Liver (tissue), 9 donors: ENCODE results near the gene TMCO4. TPM values are rescaled to one million over a fixed set of nuclear protein-coding genes. Genes with fewer than 3 reads are reported as not detected.

Experiments
- DNase-seq: peaks from one replicate; pipeline ENCODE4 v3.0.0-alpha.2; 2017; ENCODE audit warnings: low spot score
- H3K27ac ChIP-seq, 2 donors: one replicate each; pipeline ENCODE4 v1.7.0; 2013; ENCODE audit warnings: inconsistent platforms in 2 of 2, low read length in 2 of 2, control low read depth in 1 of 2, low read depth in 1 of 2, mild to moderate bottlenecking in 1 of 2
- H3K27me3 ChIP-seq, 4 donors: one replicate each; pipeline versions ENCODE4 v1.6.1 to v1.7.0; 2013; ENCODE audit warnings: low read length in 3 of 4, inconsistent platforms in 1 of 4, mild to moderate bottlenecking in 1 of 4, moderate library complexity in 1 of 4; ENCODE audit not compliant: control insufficient read depth in 4 of 4, insufficient read depth in 4 of 4
- H3K36me3 ChIP-seq, 4 donors: one replicate each; pipeline versions ENCODE4 v1.6.1 to v1.7.0; 2013; ENCODE audit warnings: low read length in 3 of 4, mild to moderate bottlenecking in 3 of 4, low read depth in 1 of 4, moderate library complexity in 1 of 4; ENCODE audit not compliant: control insufficient read depth in 4 of 4, insufficient read depth in 3 of 4
- H3K4me1 ChIP-seq, 4 donors: one replicate each; pipeline versions ENCODE4 v1.6.1 to v1.7.0; 2013; ENCODE audit warnings: low read length in 3 of 4, mild to moderate bottlenecking in 3 of 4, moderate library complexity in 1 of 4; ENCODE audit not compliant: control insufficient read depth in 4 of 4, insufficient read depth in 4 of 4
- H3K4me3 ChIP-seq, 3 donors: one replicate each; pipeline versions ENCODE4 v1.6.1 to v1.7.0; 2013; ENCODE audit warnings: low read length in 3 of 3, control low read depth in 1 of 3, low read depth in 1 of 3, mild to moderate bottlenecking in 1 of 3
- H3K9ac ChIP-seq, 2 donors: one replicate each; pipeline ENCODE4 v1.7.0; 2013; ENCODE audit warnings: low read length in 2 of 2, mild to moderate bottlenecking in 2 of 2, moderate library complexity in 2 of 2, control low read depth in 1 of 2, low read depth in 1 of 2
- H3K9me3 ChIP-seq, 4 donors: one replicate each; pipeline versions ENCODE4 v1.6.1 to v1.7.0; 2013; ENCODE audit warnings: low read length in 3 of 4; ENCODE audit not compliant: control insufficient read depth in 4 of 4
- EGR1 ChIP-seq, 2 donors: IDR thresholded peaks; 2 replicates each; pipeline ENCODE4 v1.6.1; 2016 to 2018; ENCODE audit warnings: antibody characterized with exemption in 2 of 2, low read depth in 2 of 2
- FOXA1 ChIP-seq: IDR thresholded peaks from 2 replicates; pipeline ENCODE4 v1.6.1; 2016; ENCODE audit warnings: antibody characterized with exemption
- FOXA2 ChIP-seq: IDR thresholded peaks from 2 replicates; pipeline ENCODE4 v1.6.1; 2016; ENCODE audit warnings: antibody characterized with exemption
- GABPA ChIP-seq, 2 donors: IDR thresholded peaks in 1 of 2; conservative IDR thresholded peaks in 1 of 2; 2 replicates each; pipeline ENCODE4 v1.6.1; 2016; ENCODE audit warnings: antibody characterized with exemption in 2 of 2, mild to moderate bottlenecking in 1 of 2, moderate library complexity in 1 of 2
- HNF4A ChIP-seq, 2 donors: conservative IDR thresholded peaks; 2 replicates each; pipeline ENCODE4 v1.6.1; 2016; ENCODE audit warnings: antibody characterized with exemption in 2 of 2, mild to moderate bottlenecking in 2 of 2
- JUND ChIP-seq, 2 donors: IDR thresholded peaks; 2 replicates each; pipeline ENCODE4 v1.6.1; 2016; ENCODE audit warnings: antibody characterized with exemption in 2 of 2
- NR2F2 ChIP-seq: IDR thresholded peaks from 2 replicates; pipeline ENCODE4 v1.6.1; 2016; ENCODE audit warnings: antibody characterized with exemption
- RAD21 ChIP-seq, 2 donors: IDR thresholded peaks; 2 replicates each; pipeline ENCODE4 v1.6.1; 2016; ENCODE audit warnings: antibody characterized with exemption in 2 of 2, mild to moderate bottlenecking in 2 of 2
- RXRA ChIP-seq, 2 donors: IDR thresholded peaks; 2 replicates each; pipeline ENCODE4 v1.6.1; 2017 to 2018; ENCODE audit warnings: antibody characterized with exemption in 2 of 2, mild to moderate bottlenecking in 1 of 2
- SP1 ChIP-seq: IDR thresholded peaks from 2 replicates; pipeline ENCODE4 v1.6.1; 2018; ENCODE audit warnings: antibody characterized with exemption, mild to moderate bottlenecking
- YY1 ChIP-seq: IDR thresholded peaks from 2 replicates; pipeline ENCODE4 v1.6.1; 2016; ENCODE audit warnings: antibody characterized with exemption, mild to moderate bottlenecking
- WGBS: extraction: QIAGEN DNeasy Blood & Tissue Kit; methylation state at CpG from one replicate; pipeline ENCODE4 v1.1.7; 2013; 5-methylcytosine and 5-hydroxymethylcytosine counted together
- polyA plus RNA-seq, 2 donors: library from polyadenylated mRNA; stranded (reverse) in 1 of 2; unstranded in 1 of 2; fragments of 200-250 nt in 1 of 2; fragments of >200 nt in 1 of 2; fragmentation: Nextera tagmentation in 1 of 2; extraction: Ambion mirVana in 1 of 2; gene quantifications; one replicate each; pipeline versions ENCODE4 v1.2.1 to v1.2.3, GENCODE V29; 2013 to 2015
- total RNA-seq, 2 donors: library from RNA; depleted of rRNA; stranded (reverse); fragments of >200 nt; gene quantifications; one replicate each; pipeline ENCODE4 v1.2.3, GENCODE V29; 2014
- TF ChIP-seq, protein P1 (sequence below): IDR thresholded peaks from 2 replicates; pipeline ENCODE4 v1.6.1; 2016; ENCODE audit warnings: antibody characterized with exemption
- TF ChIP-seq, protein P2 (sequence below): fragments of 150-350 bp; IDR thresholded peaks from 2 replicates; pipeline ENCODE4 v1.5.1; 2017; ENCODE audit warnings: improper control_type of control experiment, low read depth, low read length; ENCODE audit not compliant: missing input control
- TF ChIP-seq, protein P3 (sequence below): IDR thresholded peaks from 2 replicates; pipeline ENCODE4 v1.6.1; 2016; ENCODE audit warnings: antibody characterized with exemption
- donor health status: healthy.
- donor health status: healthy.
- donor health status: healthy.
- donor health status: healthy.
- donor health status: healthy.

Gene TMCO4
- total and polyA plus RNA-seq, 4 donors = 4.0 to 9.5 (median 6.0) TPM

DNA sequence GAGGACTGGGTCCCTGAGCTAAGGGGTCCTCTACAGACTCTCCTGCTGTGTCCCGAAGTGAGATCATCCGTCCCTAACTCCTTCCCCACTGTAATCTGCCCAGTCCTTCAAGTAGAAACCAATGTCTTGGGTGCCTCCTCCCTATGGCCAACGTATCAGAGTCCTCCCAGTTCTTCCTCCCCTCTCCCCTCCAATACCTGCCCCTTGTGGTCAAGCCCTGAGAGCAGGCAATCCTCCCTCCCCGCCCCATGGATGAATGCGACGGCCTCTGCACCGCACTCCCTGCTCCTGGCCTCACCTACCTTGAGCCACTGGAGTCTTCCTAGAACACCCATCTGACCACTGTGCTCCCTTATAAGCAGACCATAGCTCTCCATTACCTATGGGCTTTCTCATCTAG lies 103.9 kb downstream of the TMCO4 start (continued):
- TF ChIP-seq, protein P1, sequence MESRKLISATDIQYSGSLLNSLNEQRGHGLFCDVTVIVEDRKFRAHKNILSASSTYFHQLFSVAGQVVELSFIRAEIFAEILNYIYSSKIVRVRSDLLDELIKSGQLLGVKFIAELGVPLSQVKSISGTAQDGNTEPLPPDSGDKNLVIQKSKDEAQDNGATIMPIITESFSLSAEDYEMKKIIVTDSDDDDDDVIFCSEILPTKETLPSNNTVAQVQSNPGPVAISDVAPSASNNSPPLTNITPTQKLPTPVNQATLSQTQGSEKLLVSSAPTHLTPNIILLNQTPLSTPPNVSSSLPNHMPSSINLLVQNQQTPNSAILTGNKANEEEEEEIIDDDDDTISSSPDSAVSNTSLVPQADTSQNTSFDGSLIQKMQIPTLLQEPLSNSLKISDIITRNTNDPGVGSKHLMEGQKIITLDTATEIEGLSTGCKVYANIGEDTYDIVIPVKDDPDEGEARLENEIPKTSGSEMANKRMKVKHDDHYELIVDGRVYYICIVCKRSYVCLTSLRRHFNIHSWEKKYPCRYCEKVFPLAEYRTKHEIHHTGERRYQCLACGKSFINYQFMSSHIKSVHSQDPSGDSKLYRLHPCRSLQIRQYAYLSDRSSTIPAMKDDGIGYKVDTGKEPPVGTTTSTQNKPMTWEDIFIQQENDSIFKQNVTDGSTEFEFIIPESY = no peak
- no peak for TF ChIP-seq RAD21 (IDR thresholded peaks at IDR 0.05)
- no peak for TF ChIP-seq JUND (IDR thresholded peaks at IDR 0.05)
- no peak for TF ChIP-seq FOXA2
- no peak for TF ChIP-seq SP1
- TF ChIP-seq GABPA (IDR thresholded peaks at IDR 0.05 in 1 of 2, conservative IDR thresholded peaks at IDR 0.05 in 1 of 2) = no peak
- no peak for TF ChIP-seq NR2F2
- no peak for TF ChIP-seq FOXA1
- TF ChIP-seq HNF4A (conservative IDR thresholded peaks at IDR 0.05) = no peak
- TF ChIP-seq YY1 = no peak

DNA sequence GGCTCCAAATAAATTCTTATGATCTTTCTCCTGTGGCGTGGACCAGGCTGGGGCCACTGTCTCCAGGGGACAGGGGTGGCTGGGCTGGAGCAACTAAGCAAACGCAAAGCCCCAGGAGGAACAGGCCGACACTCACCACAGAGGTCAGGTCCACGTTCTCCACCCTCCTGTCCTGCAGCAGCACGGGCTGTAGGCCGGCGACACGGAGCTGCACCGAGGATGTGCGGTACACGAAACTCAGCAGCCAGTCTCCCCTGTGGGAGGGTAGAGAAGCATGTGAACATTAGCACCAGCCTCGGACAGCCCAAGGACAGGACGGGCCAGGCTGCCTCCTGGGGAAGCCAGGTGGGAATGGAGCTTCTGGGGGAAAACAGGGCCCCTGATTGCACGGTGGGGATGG lies 105.4 kb downstream of the TMCO4 start:
- no peaks in the 10 kb centered on the region for H3K27me3 ChIP-seq
- no peaks in the 10 kb centered on the region for H3K4me1 ChIP-seq
- no peaks in the 10 kb centered on the region for H3K9me3 ChIP-seq
- WGBS = 95% methylated on average over 14 of the region's 14 CpGs
- no peak overlapping the region for H3K27ac ChIP-seq
- peaks cover 2 to 26% (median 7%) of the 10 kb centered on the region in 4 donors for H3K36me3 ChIP-seq
- no peak overlapping the region for H3K9ac ChIP-seq
- TF ChIP-seq RXRA (IDR thresholded peaks at IDR 0.05) (no peak), FOXA1 (no peak), JUND (IDR thresholded peaks at IDR 0.05) (no peak)
- TF ChIP-seq, protein P1 = no peak
- TF ChIP-seq, protein P2, sequence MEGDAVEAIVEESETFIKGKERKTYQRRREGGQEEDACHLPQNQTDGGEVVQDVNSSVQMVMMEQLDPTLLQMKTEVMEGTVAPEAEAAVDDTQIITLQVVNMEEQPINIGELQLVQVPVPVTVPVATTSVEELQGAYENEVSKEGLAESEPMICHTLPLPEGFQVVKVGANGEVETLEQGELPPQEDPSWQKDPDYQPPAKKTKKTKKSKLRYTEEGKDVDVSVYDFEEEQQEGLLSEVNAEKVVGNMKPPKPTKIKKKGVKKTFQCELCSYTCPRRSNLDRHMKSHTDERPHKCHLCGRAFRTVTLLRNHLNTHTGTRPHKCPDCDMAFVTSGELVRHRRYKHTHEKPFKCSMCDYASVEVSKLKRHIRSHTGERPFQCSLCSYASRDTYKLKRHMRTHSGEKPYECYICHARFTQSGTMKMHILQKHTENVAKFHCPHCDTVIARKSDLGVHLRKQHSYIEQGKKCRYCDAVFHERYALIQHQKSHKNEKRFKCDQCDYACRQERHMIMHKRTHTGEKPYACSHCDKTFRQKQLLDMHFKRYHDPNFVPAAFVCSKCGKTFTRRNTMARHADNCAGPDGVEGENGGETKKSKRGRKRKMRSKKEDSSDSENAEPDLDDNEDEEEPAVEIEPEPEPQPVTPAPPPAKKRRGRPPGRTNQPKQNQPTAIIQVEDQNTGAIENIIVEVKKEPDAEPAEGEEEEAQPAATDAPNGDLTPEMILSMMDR = no peak
- no peak for DNase-seq
- no peak overlapping the region for H3K4me3 ChIP-seq

DNA sequence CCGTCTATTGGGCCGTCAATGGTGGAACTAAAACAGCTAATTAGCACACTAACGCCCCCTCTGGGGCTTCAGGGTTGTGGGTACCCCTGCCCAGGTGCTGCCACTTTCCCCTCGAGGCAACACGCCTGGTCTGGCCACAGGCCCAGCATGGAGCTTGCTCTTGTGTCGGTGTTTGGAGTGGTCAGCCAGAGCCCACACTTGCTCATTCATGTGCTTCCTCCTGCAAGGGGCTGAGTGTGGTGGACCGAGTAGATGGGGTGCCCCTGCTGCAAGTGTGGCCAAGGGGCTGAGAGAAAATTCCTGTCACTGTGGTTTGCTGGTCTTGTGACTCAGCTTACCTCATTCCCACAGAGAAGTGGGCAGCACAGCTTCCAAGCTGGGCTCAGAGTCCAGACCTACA lies 109.4 kb downstream of the TMCO4 start:
- Histone ChIP-seq H3K9ac (no peak overlapping the region), H3K4me3 (no peak overlapping the region), H3K36me3 (peaks cover 0 to 26% (median 9%) of the 10 kb centered on the region in 4 donors), H3K4me1 (no peaks in the 10 kb centered on the region), H3K27me3 (no peaks in the 10 kb centered on the region), H3K9me3 (no peaks in the 10 kb centered on the region), H3K27ac (no peak overlapping the region)
- WGBS = 97% methylated on average over 7 of the region's 7 CpGs
- no peak for DNase-seq
- TF ChIP-seq RAD21 (IDR thresholded peaks at IDR 0.05) = no peak
- no peak for TF ChIP-seq GABPA (IDR thresholded peaks at IDR 0.05 in 1 of 2, conservative IDR thresholded peaks at IDR 0.05 in 1 of 2)
- TF ChIP-seq JUND (IDR thresholded peaks at IDR 0.05) = no peak
- no peak for TF ChIP-seq RXRA (IDR thresholded peaks at IDR 0.05)
- no peak for TF ChIP-seq SP1
- TF ChIP-seq FOXA2 = no peak
- TF ChIP-seq NR2F2 = no peak
- TF ChIP-seq, protein P1 = no peak
- TF ChIP-seq, protein P2 = no peak
- TF ChIP-seq FOXA1 = no peak
- TF ChIP-seq EGR1 (IDR thresholded peaks at IDR 0.05; ENCODE audit: low read depth in 2 of 2) = no peak
- TF ChIP-seq, protein P3, sequence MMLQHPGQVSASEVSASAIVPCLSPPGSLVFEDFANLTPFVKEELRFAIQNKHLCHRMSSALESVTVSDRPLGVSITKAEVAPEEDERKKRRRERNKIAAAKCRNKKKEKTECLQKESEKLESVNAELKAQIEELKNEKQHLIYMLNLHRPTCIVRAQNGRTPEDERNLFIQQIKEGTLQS = no peak
- TF ChIP-seq HNF4A (conservative IDR thresholded peaks at IDR 0.05) = no peak
